Measurements from ENCODE around the gene SCN10A.

DNA sequence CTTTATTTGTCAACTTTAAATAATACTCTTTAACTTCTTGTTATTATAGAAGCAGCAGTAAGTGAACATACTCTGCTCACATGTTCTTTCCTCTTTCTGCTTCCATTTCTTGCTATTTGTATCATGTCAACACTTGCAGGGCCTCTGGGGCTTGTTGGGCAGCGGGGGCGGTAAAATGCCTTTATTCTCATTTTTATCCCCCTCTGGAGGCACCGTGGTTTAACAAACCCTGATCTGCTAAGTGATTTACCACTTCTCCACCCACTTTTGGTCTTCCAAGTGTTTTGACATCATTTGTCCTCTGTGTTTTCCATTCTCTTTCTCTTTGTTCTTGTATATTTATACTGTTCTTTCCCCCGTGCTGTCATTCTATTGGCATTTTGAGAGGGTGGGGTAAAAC, 33.9 kb downstream of the SCN10A start:
- TF ChIP-seq, protein P1, sequence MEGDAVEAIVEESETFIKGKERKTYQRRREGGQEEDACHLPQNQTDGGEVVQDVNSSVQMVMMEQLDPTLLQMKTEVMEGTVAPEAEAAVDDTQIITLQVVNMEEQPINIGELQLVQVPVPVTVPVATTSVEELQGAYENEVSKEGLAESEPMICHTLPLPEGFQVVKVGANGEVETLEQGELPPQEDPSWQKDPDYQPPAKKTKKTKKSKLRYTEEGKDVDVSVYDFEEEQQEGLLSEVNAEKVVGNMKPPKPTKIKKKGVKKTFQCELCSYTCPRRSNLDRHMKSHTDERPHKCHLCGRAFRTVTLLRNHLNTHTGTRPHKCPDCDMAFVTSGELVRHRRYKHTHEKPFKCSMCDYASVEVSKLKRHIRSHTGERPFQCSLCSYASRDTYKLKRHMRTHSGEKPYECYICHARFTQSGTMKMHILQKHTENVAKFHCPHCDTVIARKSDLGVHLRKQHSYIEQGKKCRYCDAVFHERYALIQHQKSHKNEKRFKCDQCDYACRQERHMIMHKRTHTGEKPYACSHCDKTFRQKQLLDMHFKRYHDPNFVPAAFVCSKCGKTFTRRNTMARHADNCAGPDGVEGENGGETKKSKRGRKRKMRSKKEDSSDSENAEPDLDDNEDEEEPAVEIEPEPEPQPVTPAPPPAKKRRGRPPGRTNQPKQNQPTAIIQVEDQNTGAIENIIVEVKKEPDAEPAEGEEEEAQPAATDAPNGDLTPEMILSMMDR (IDR thresholded peaks at IDR 0.05) = no peak
- TF ChIP-seq POLR2AphosphoS5 (IDR thresholded peaks at IDR 0.05) (no peak), POLR2A (IDR thresholded peaks at IDR 0.05) (no peak)

Measured in suprapubic skin (tissue), 4 donors.